Activated T-cell treated with anti-CD3 and anti-CD28 coated beads, Interleukin-2, amount 50 U/mL, for 72 hours (primary cell): ENCODE data around the gene CCDC34. TPM values are rescaled to one million over a fixed set of nuclear protein-coding genes. Genes with fewer than 3 reads are reported as not detected.

ENCODE experiments used
- ATAC-seq, 2 donors: fragments of 150-1000 bp; cut with Tn5 transposase; replicated peaks in 1 of 2; 2 replicates each; pipeline ENCODE4 v1.10.0; 2021; ENCODE audit warnings: moderate library complexity in 2 of 2, mild to moderate bottlenecking in 1 of 2
- DNase-seq, 2 donors: peaks; one replicate each; pipeline ENCODE4 v3.0.0; 2021 to 2022; ENCODE audit warnings: mixed read lengths in 1 of 2
- H3K27ac Mint-ChIP-seq: one replicate; pipeline ENCODE4 v1.8.0; 2022; ENCODE audit warnings: mild to moderate bottlenecking, moderate library complexity, mixed read lengths
- H3K27me3 Mint-ChIP-seq: one replicate; pipeline ENCODE4 v1.8.0; 2022; ENCODE audit warnings: low read depth, mixed read lengths
- H3K36me3 Mint-ChIP-seq, 2 donors: one replicate each; pipeline ENCODE4 v1.8.0; 2022; ENCODE audit warnings: mixed read lengths in 2 of 2, mild to moderate bottlenecking in 1 of 2; ENCODE audit not compliant: insufficient read depth in 2 of 2
- H3K4me1 Mint-ChIP-seq: one replicate; pipeline ENCODE4 v1.8.0; 2022; ENCODE audit warnings: low read depth, mixed read lengths
- H3K4me3 Mint-ChIP-seq, 2 donors: one replicate each; pipeline ENCODE4 v1.8.0; 2022; ENCODE audit warnings: mild to moderate bottlenecking in 2 of 2, mixed read lengths in 2 of 2, moderate library complexity in 2 of 2
- H3K9me3 Mint-ChIP-seq, 2 donors: one replicate each; pipeline ENCODE4 v1.8.0; 2022; ENCODE audit warnings: mixed read lengths in 2 of 2
- total RNA-seq, 2 donors: library from RNA; stranded (reverse); gene quantifications; one replicate each; pipeline ENCODE4 v1.2.3, GENCODE V29; 2022

Gene CCDC34
- total RNA-seq, 2 donors from 2014 or later: 16.0 to 20.2 TPM

DNA sequence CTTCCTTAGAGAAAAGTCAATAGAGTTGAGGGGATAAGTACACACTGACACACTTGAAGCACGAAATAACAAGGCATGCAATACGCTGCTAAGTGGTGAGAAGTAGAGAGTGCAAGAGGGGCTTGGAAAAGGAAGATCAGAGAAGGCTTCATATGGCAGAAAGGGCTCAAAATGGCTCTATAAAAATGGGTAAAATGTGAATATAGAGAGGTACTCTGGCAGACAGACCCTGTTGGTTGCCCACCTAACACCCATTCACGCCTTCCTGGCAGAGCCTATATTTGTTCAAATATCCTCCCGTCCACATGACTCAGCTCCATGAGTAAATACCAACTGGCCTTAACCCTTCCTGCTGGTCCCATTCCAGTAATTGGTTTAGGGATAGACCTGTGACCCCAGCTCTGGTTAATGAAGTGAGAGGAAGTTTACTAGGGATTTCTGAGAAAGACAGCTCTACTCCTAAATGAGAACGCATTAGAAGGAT lies 38.9 kb upstream of the CCDC34 start:
- no peak overlapping the region for H3K4me3 Mint-ChIP-seq
- no peak overlapping the region for H3K27ac Mint-ChIP-seq
- DNase-seq (no peak), ATAC-seq (no peak)
- no peaks in the 10 kb centered on the region for H3K36me3 Mint-ChIP-seq
- peaks cover 6% of the 10 kb centered on the region for H3K27me3 Mint-ChIP-seq
- H3K9me3 Mint-ChIP-seq: no peaks in the 10 kb centered on the region
- H3K4me1 Mint-ChIP-seq: no peaks in the 10 kb centered on the region

DNA sequence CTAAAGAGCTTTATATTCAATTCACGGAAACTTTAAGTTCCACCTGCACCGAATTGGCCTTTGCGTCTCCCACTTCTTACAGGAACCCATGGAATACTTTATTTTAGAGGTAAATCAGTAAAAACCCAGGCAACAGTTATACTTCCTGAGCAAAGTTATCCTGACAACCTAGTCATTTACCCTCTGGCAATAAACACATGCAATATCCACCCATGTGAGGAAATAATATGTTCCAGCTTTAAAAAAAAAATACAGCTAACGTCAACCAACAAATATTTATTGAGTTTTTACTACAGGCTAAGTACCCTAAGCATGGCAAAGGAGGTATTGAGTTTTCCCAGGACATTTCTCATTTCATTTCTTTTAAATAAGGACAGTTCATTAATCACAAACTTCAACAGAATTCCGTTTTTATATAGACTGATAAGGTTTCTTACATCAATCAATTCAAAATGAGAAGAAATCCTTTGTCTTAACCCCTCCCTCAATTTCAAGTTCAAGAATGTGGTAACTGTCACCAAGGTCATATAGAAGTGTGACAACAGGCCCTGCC lies 38.3 kb upstream of the CCDC34 start:
- no peak overlapping the region for H3K4me3 Mint-ChIP-seq
- no peaks in the 10 kb centered on the region for H3K9me3 Mint-ChIP-seq
- ATAC-seq (no peak), DNase-seq (no peak)
- no peaks in the 10 kb centered on the region for H3K4me1 Mint-ChIP-seq
- H3K27me3 Mint-ChIP-seq: peaks cover 7% of the 10 kb centered on the region
- no peak overlapping the region for H3K27ac Mint-ChIP-seq
- H3K36me3 Mint-ChIP-seq: no peaks in the 10 kb centered on the region

DNA sequence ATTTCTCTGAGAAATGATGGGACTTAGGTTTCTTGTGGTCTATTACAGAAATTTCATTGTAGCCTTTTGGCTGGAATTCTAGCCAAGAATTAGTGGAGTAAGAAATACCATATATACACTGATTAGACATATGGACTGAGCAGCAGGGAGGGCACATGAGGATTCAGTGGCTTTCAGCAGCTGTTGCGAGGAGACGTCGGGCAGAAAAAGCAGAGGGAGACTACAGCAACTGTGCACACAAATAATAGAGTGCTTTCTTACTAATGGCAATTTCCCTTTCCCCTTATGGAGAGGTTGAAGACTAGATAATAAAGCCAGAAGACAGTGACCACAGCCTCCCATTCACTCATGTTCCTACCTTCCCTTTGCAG lies 35.4 kb upstream of the CCDC34 start:
- H3K27ac Mint-ChIP-seq: no peak overlapping the region
- H3K27me3 Mint-ChIP-seq: peaks cover 7% of the 10 kb centered on the region

DNA sequence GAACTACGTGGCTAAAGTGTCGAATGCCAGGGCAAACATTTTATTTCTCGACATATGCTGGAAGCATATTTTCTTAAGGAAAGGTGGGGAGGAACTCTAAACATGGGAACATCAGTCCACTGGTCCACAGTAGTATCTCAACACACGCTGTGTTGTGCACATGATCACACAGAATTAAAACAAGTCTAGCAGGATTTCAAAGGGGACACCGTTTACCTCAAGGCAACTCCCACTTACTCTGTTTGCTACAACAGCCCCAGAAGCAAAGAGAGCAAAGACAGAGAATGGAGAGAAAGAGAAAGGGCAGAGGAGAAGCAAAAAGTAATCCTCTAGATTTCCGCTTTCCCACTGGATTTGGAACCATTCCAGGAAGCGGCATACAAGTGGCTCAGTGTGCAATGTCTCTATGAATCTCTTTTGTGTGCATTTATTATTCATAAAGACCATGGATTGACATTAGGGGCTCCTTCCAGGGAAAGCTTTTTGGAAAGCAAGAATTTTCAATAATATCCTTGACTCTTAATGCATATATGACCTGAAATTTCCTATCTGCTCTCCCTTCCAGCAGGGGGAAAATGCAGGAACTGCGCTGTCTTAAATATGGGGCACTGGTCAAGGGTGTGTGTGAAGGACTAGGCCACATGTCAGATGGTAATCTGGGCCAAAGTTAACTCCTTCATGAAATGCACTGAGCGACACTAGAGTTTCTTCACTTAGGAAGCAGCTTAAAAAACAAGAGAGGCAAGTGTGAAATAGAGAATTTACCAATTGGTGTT lies 34.8 kb upstream of the CCDC34 start:
- DNase-seq (no peak), ATAC-seq (no peak)
- Mint-ChIP-seq H3K27me3 (peaks cover 7% of the 10 kb centered on the region), H3K4me1 (no peaks in the 10 kb centered on the region), H3K4me3 (no peak overlapping the region), H3K27ac (no peak overlapping the region), H3K36me3 (no peaks in the 10 kb centered on the region), H3K9me3 (no peaks in the 10 kb centered on the region)

More for the DNA sequence above, 35.4 kb upstream of the CCDC34 start:
- ATAC-seq: no peak
- Mint-ChIP-seq H3K4me3 (no peak overlapping the region), H3K9me3 (no peaks in the 10 kb centered on the region), H3K36me3 (no peaks in the 10 kb centered on the region), H3K4me1 (no peaks in the 10 kb centered on the region)
- no peak for DNase-seq

GRCh38 chr11:27396259-27396839 lies 33.3 kb upstream of the CCDC34 start:
- Mint-ChIP-seq H3K27me3 (peaks cover 7% of the 10 kb centered on the region), H3K4me1 (no peaks in the 10 kb centered on the region), H3K27ac (no peak overlapping the region), H3K9me3 (no peaks in the 10 kb centered on the region), H3K4me3 (no peak overlapping the region), H3K36me3 (no peaks in the 10 kb centered on the region)
- ATAC-seq: no peak
- no peak for DNase-seq

GRCh38 chr11:27395556-27396258 lies 32.7 kb upstream of the CCDC34 start:
- Mint-ChIP-seq H3K27ac (no peak overlapping the region), H3K9me3 (no peaks in the 10 kb centered on the region), H3K4me3 (no peak overlapping the region), H3K4me1 (no peaks in the 10 kb centered on the region), H3K27me3 (peaks cover 7% of the 10 kb centered on the region), H3K36me3 (no peaks in the 10 kb centered on the region)
- no peak for DNase-seq
- ATAC-seq: no peak

DNA sequence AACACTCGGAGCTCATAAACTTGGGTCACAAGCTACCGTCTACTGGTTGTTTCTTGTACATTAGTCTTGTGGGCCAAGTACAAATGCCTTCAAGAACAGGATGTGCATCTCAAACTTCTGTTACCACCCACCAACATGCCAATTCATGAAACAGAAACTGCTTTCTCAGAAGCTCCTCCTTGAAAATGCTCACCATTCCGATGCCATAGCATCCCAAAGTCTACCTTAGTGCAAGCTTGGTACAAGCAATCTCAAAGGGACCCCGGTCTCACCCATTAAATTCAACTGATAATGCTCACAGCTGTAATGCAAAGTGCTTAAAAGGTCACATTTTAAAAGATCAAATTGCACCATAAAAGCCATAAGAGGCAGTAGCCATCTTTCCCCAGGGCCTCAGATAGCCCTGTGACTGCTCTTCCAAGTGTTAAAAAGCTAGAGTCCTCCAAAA lies 31.8 kb upstream of the CCDC34 start:
- peaks cover 7% of the 10 kb centered on the region for H3K27me3 Mint-ChIP-seq
- H3K4me1 Mint-ChIP-seq: no peaks in the 10 kb centered on the region
- no peak overlapping the region for H3K4me3 Mint-ChIP-seq
- no peak overlapping the region for H3K27ac Mint-ChIP-seq
- ATAC-seq: no peak
- no peaks in the 10 kb centered on the region for H3K9me3 Mint-ChIP-seq
- no peaks in the 10 kb centered on the region for H3K36me3 Mint-ChIP-seq
- no peak for DNase-seq

DNA sequence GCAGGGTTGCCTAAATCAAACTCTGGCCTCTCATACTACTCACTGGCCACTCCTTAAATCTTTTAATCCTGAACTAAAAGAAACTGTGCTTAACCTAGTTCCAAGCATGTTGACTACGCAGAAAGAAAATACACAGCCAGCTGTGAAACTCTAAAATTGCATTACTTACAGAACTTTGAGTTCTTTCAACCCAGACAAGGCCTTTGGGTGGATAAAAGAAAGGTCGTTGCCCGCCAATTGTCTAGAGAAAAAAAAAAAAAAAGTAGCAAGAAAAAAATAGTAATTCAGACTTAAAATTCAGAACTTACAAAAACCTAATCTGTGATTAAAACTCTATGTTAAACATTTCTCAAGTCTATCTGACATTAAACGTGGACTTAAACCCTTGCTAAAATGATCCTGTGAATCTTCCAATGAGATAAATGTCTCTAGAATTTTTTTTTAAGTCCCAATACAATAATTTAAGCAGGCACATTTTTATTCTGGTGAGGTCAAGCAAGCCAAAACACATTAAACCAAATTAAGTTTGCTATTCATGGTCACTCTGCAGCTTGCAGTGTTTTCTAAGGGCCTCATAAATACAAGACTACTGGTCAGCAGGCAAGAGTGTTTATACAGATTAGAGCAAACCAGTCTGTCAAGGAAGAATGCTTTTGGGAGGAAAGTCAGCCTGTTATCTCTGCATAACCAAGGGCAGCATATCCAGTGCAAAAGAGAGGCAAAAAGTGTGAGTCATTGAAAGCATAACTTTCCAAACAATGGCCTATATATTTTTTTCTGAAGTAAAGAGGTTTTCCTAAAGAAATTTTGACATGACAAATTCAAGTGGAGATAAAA lies 29.5 kb upstream of the CCDC34 start:
- no peak overlapping the region for H3K4me3 Mint-ChIP-seq
- H3K4me1 Mint-ChIP-seq: peaks cover 7% of the 10 kb centered on the region
- ATAC-seq: no peak
- H3K9me3 Mint-ChIP-seq: no peaks in the 10 kb centered on the region
- peaks cover 7% of the 10 kb centered on the region for H3K27me3 Mint-ChIP-seq
- H3K27ac Mint-ChIP-seq: no peak overlapping the region
- no peaks in the 10 kb centered on the region for H3K36me3 Mint-ChIP-seq
- no peak for DNase-seq

DNA sequence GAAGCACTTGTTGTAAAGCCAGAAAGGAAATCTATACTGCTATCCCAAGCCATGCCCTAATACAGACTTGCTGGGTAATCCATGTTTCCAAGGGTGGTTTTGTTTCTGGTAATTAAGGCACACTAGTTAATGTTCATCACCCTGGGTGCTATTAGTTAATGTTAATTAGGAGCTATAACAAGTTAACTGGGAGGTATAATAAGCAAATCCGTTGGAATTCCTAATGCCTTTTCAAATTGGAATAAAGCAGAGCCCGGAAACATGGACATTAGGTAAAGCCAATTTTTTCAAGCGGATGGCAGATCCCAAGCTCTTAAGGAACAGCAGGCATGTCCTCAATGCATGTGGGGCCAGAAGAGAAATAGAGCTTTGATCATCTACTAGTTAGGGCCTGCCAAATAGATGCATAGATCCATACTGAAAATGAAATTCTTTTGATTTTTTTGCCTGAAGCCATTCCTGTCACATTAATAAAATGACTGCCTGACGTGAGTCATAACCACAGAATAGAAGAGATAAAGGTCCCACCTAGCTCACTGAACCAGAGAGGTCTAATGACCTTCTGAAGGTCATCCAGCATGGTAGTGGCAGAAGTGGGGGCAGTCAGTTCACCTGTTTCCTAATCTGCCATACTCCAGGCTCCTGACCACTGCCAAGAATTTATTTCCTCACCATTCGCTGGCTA lies 28.5 kb upstream of the CCDC34 start:
- H3K4me1 Mint-ChIP-seq: peaks cover 7% of the 10 kb centered on the region
- H3K36me3 Mint-ChIP-seq: no peaks in the 10 kb centered on the region
- no peaks in the 10 kb centered on the region for H3K9me3 Mint-ChIP-seq
- no peak overlapping the region for H3K4me3 Mint-ChIP-seq
- ATAC-seq: no peak
- no peak overlapping the region for H3K27ac Mint-ChIP-seq
- peaks cover 3% of the 10 kb centered on the region for H3K27me3 Mint-ChIP-seq
- no peak for DNase-seq

GRCh38 chr11:27390318-27391295 lies 27.6 kb upstream of the CCDC34 start:
- H3K9me3 Mint-ChIP-seq: no peaks in the 10 kb centered on the region
- H3K4me1 Mint-ChIP-seq: peaks cover 7% of the 10 kb centered on the region
- DNase-seq (no peak), ATAC-seq (no peak)
- no peaks in the 10 kb centered on the region for H3K36me3 Mint-ChIP-seq
- no peak overlapping the region for H3K27ac Mint-ChIP-seq
- peaks cover 7% of the 10 kb centered on the region for H3K27me3 Mint-ChIP-seq
- no peak overlapping the region for H3K4me3 Mint-ChIP-seq

DNA sequence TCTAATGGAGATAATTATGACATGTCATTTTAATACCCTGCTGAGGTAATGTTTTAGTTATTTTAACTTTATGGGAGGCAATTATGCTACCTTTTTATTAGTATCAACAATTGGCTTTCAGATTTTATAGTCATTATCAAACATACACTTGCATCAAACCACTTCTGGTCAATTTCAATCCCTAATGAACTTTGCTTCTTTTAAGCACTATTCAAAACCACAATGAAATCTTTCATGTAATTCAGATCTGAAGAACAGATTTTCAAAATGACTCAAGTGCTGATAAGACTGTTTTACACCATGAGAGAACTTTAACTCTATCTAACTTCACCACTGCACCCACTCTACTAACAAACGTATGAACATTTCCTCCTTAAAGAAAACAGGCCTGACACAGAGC lies 25.9 kb upstream of the CCDC34 start:
- no peak for DNase-seq
- no peak overlapping the region for H3K4me3 Mint-ChIP-seq
- H3K36me3 Mint-ChIP-seq: no peaks in the 10 kb centered on the region
- no peak overlapping the region for H3K27ac Mint-ChIP-seq
- H3K4me1 Mint-ChIP-seq: peaks cover 7% of the 10 kb centered on the region
- no peaks in the 10 kb centered on the region for H3K9me3 Mint-ChIP-seq
- peaks cover 7% of the 10 kb centered on the region for H3K27me3 Mint-ChIP-seq
- ATAC-seq: peak; percentile 31 to 61
